ENCODE data around the gene BRIP1. TPM values are rescaled to one million over a fixed set of nuclear protein-coding genes. Genes with fewer than 3 reads are reported as not detected.
"Not testable (repeated sequence)": the region's sequence is repeated elsewhere in the genome, so short reads cannot be mapped to it uniquely, and the experiment has no call there.

The BRIP1 gene
- total RNA-seq, 2 experiments from 2014 or later: 13.2 to 14.5 TPM

DNA sequence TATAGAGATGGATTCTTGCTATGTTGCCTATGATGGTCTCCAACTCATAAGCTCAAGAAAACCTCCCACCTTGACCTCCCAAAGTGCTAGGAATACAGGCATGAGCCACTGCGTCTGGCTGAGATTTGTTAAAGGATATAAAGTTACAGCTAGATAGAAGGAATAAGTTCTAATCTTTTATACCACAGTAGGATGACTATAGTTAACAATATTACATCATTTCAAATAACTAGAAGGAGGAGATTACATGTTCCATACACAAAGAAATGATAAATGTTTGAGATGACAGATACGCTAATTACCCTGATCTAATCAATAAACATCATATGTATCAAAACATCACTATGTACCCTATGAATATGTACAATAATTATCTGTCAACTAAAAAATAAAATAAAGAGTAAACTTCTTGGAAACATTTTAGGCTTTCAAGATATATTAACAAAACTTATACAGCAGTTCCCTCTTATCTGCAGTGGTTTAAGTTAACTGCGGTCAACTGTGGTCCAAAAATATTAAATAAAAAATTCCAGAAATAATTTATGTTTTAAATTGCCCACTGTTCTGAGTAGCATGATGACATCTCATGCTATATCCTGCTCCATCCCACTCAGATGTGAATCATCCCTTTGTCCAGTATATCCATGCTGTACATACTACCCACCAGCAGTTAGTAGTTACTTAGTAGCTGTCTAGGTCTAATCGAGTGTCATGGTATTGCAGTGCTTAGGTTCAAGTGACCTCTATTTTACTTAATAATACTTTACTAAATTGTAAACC, 143.1 kb downstream of the BRIP1 start:
- Mint-ChIP-seq H3K9me3 (peaks cover 20% of the 10 kb centered on the region), H3K27ac (no peak overlapping the region), H3K4me3 (no peak overlapping the region), H3K4me1 (ENCODE audit: low read depth) (no peaks in the 10 kb centered on the region), H3K27me3 (no peaks in the 10 kb centered on the region), H3K36me3 (ENCODE audit: low read depth) (peaks cover 15% of the 10 kb centered on the region)
- ChIA-PET CTCF (no interaction called here), POLR2A (no interaction called here)
- TF ChIP-seq, protein P1, sequence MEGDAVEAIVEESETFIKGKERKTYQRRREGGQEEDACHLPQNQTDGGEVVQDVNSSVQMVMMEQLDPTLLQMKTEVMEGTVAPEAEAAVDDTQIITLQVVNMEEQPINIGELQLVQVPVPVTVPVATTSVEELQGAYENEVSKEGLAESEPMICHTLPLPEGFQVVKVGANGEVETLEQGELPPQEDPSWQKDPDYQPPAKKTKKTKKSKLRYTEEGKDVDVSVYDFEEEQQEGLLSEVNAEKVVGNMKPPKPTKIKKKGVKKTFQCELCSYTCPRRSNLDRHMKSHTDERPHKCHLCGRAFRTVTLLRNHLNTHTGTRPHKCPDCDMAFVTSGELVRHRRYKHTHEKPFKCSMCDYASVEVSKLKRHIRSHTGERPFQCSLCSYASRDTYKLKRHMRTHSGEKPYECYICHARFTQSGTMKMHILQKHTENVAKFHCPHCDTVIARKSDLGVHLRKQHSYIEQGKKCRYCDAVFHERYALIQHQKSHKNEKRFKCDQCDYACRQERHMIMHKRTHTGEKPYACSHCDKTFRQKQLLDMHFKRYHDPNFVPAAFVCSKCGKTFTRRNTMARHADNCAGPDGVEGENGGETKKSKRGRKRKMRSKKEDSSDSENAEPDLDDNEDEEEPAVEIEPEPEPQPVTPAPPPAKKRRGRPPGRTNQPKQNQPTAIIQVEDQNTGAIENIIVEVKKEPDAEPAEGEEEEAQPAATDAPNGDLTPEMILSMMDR (IDR thresholded peaks at IDR 0.05): no peak
- intact Hi-C loops (cut with micrococcal nuclease): no loop called here
- DNase-seq (no peak), ATAC-seq (no peak)

DNA sequence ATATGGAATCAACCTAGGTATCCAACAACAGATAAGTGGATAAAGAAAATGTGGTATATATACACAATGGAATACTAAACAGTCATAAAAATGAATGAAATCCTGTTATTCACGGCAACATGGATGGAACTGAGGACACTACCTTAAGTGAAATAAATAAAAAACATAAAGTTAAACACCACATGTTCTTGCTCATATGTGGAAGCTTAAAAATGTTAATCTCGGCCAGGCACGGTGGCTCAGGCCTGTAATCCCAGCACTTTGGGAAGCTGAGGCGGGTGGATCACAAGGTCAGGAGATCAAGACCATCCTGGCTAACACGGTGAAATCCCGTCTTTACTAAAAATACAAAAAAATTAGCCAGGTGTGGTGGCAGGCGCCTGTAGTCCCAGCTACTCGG, 144.1 kb downstream of the BRIP1 start:
- CTCF ChIA-PET; H3K27ac Mint-ChIP-seq; H3K4me1 Mint-ChIP-seq (ENCODE audit: low read depth); H3K4me3 Mint-ChIP-seq; POLR2A ChIA-PET; ATAC-seq; intact Hi-C loops (cut with micrococcal nuclease); DNase-seq; H3K27me3 Mint-ChIP-seq: not testable (repeated sequence)
- H3K36me3 Mint-ChIP-seq (ENCODE audit: low read depth): peaks cover 17% of the 10 kb centered on the region
- peaks cover 20% of the 10 kb centered on the region for H3K9me3 Mint-ChIP-seq

DNA sequence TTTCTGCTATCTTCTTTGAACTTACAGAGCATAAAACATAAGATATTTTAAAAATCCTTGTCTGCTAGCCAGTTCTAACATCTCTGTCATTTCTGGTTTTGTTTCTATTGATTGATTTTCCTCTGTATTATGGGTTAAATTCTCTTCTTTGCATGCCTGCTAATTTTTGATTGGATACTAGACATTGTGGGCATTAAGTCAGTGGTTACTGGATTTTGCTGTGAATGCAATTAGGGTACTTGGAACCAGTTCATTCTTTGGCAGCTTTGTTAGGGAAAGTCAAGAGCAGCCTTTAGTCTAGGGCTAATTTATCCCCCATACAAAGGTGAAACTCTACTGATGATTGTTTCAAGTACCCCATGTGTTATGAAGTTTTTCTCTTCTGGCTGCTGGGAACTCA, 145.3 kb downstream of the BRIP1 start:
- ATAC-seq (no peak), DNase-seq (no peak)
- no peaks in the 10 kb centered on the region for H3K4me1 Mint-ChIP-seq (ENCODE audit: low read depth)
- H3K27me3 Mint-ChIP-seq: no peaks in the 10 kb centered on the region
- no peak overlapping the region for H3K27ac Mint-ChIP-seq
- H3K4me3 Mint-ChIP-seq: no peak overlapping the region
- peaks cover 20% of the 10 kb centered on the region for H3K9me3 Mint-ChIP-seq
- ChIA-PET POLR2A (no interaction called here), CTCF (no interaction called here)
- intact Hi-C loops (cut with micrococcal nuclease): no loop called here
- TF ChIP-seq, protein P1 (IDR thresholded peaks at IDR 0.05): no peak
- peaks cover 17% of the 10 kb centered on the region for H3K36me3 Mint-ChIP-seq (ENCODE audit: low read depth)

DNA sequence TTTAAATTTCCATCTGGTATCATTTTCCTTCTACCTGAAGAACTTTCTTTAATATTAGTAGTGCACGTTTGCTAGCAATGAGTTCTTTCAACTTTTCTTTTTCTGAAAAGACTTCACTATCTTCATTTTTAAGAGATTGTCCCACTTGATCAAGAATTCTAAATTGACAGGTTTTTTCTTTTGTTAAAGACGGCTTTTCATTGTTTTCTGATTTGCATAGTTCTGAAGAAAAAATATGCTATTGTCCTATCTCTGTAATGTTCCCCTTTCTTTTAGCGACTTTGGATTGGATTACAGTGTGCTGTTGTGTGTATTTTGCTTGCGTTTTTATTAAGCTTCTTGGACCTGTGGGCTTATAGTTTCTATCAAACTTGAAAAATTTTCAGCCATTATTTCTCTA, 146.0 kb downstream of the BRIP1 start:
- DNase-seq (no peak), ATAC-seq (no peak)
- TF ChIP-seq, protein P1 (IDR thresholded peaks at IDR 0.05): no peak
- Mint-ChIP-seq H3K27ac (no peak overlapping the region), H3K36me3 (ENCODE audit: low read depth) (peaks cover 16% of the 10 kb centered on the region), H3K9me3 (peaks cover 20% of the 10 kb centered on the region), H3K27me3 (no peaks in the 10 kb centered on the region), H3K4me3 (no peak overlapping the region), H3K4me1 (ENCODE audit: low read depth) (no peaks in the 10 kb centered on the region)
- POLR2A ChIA-PET: no interaction called here
- intact Hi-C loops (cut with micrococcal nuclease): no loop called here
- CTCF ChIA-PET: no interaction called here

DNA sequence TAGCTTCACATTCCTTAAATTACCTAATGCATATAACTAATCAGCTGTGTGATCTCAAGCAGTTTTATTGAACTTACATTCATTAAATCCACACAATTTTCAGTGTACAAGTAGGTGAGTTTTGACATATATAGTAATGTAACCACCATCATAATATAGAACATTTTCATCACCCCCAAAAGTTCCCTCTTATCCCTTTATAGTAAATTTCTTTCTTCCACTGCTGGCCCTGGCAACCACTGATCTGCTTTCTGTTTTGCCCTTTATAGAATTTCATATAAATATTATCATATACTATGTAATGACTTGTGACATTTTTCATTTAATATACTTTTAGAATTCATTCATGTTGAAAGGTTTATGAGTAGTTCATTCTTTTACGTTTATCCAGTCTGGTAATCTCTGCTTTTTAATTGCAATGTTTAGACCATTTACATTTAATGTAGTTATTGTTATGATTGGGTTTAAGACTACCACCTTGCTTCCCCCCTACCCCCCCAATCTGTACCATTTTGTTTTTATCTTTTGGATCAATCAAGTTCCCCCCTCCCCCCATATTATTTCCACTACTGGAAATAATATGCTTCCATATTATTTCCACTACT, 147.0 kb downstream of the BRIP1 start:
- ChIA-PET CTCF (interaction anchor here (1.0 kb wide), 1 partner anchor 81 kb away, joined by 3 read pairs; no protein-coding TSS in a partner anchor), POLR2A (no interaction called here)
- no peak for DNase-seq
- TF ChIP-seq, protein P1 (IDR thresholded peaks at IDR 0.05): no peak
- Mint-ChIP-seq H3K27me3 (no peaks in the 10 kb centered on the region), H3K27ac (no peak overlapping the region), H3K9me3 (peaks cover 20% of the 10 kb centered on the region), H3K4me1 (ENCODE audit: low read depth) (no peaks in the 10 kb centered on the region), H3K4me3 (no peak overlapping the region), H3K36me3 (ENCODE audit: low read depth) (peaks cover 16% of the 10 kb centered on the region)
- intact Hi-C loops (cut with micrococcal nuclease): no loop called here
- ATAC-seq: no peak

Data from activated CD8-positive, alpha-beta T cell treated with anti-CD3 and anti-CD28 coated beads for 36 hours (primary cell).